HepG2 (cell line): ENCODE data around the gene GNB1. TPM values are rescaled to one million over a fixed set of nuclear protein-coding genes. Genes with fewer than 3 reads are reported as not detected.

Experiments
- AKAP8 ChIP-seq: sonication (generic); formaldehyde crosslinking; IDR thresholded peaks from 2 replicates; pipeline ENCODE4 v1.5.1; 2020; ENCODE audit warnings: mild to moderate bottlenecking, missing genetic modification reagents
- ARNT ChIP-seq: fragments of 450-650 bp; IDR thresholded peaks from 2 replicates; pipeline ENCODE4 v1.6.1; 2017
- ATAD3A ChIP-seq: sonication (generic); formaldehyde crosslinking; IDR thresholded peaks from 2 replicates; pipeline ENCODE4 v1.4.0; 2020; ENCODE audit warnings: missing genetic modification reagents
- CENPBD1 ChIP-seq: sonication (generic); formaldehyde crosslinking; IDR thresholded peaks from 2 replicates; pipeline ENCODE4 v1.8.0; 2022; ENCODE audit warnings: missing genetic modification reagents, low read depth, mild to moderate bottlenecking, borderline replicate concordance
- DMAP1 ChIP-seq: IDR thresholded peaks from 2 replicates; pipeline ENCODE4 v1.6.1; 2016
- E2F1 ChIP-seq: sonication (generic); formaldehyde crosslinking; IDR thresholded peaks from 2 replicates; pipeline ENCODE4 v1.5.0; 2020; ENCODE audit warnings: missing genetic modification reagents
- EP300 ChIP-seq, 3 experiments: sonication (generic) in 1 of 3; formaldehyde crosslinking in 1 of 3; IDR thresholded peaks; 2 replicates each; pipeline versions ENCODE4 v1.5.1 to v1.6.1; 2011 to 2020; ENCODE audit warnings: low read depth in 2 of 3, low read length in 2 of 3, borderline replicate concordance in 1 of 3, improper control_type of control experiment in 1 of 3, mild to moderate bottlenecking in 1 of 3, missing genetic modification reagents in 1 of 3, moderate library complexity in 1 of 3
- ERF ChIP-seq: IDR thresholded peaks from 2 replicates; pipeline ENCODE4 v1.6.1; 2018; ENCODE audit warnings: missing biosample characterization, missing genetic modification reagents
- FOXO1 ChIP-seq: sonication (generic); formaldehyde crosslinking; IDR thresholded peaks from 2 replicates; pipeline ENCODE4 v1.4.0; 2020; ENCODE audit warnings: missing genetic modification reagents
- GPN1 ChIP-seq: sonication (generic); formaldehyde crosslinking; IDR thresholded peaks from 2 replicates; pipeline ENCODE4 v1.5.1; 2020; ENCODE audit warnings: missing genetic modification reagents, borderline replicate concordance
- MAF1 ChIP-seq: sonication (generic); formaldehyde crosslinking; IDR thresholded peaks from 2 replicates; pipeline ENCODE4 v1.5.0; 2020; ENCODE audit warnings: missing genetic modification reagents, borderline replicate concordance
- MED1 ChIP-seq: sonication (generic); formaldehyde crosslinking; IDR thresholded peaks from 2 replicates; pipeline ENCODE4 v1.4.0; 2020; ENCODE audit warnings: missing genetic modification reagents
- NR3C1 ChIP-seq: sonication (generic); formaldehyde crosslinking; IDR thresholded peaks from 2 replicates; pipeline ENCODE4 v1.4.0; 2020; ENCODE audit warnings: missing genetic modification reagents
- SAFB2 ChIP-seq: sonication (generic); formaldehyde crosslinking; IDR thresholded peaks from 2 replicates; pipeline ENCODE4 v1.5.1; 2020; ENCODE audit warnings: missing genetic modification reagents, low read depth, mild to moderate bottlenecking, borderline replicate concordance
- SOX13 ChIP-seq, 3 experiments: fragments of 450-650 bp in 1 of 3; sonication (generic) in 1 of 3; formaldehyde crosslinking in 1 of 3; IDR thresholded peaks in 2 of 3; conservative IDR thresholded peaks in 1 of 3; 2 replicates each; pipeline versions ENCODE4 v1.5.0 to v1.6.1; 2016 to 2020; ENCODE audit warnings: antibody characterized with exemption in 1 of 3, mild to moderate bottlenecking in 1 of 3, missing compliant biosample characterization in 1 of 3, missing genetic modification reagents in 1 of 3, moderate library complexity in 1 of 3
- SP140L ChIP-seq: sonication (generic); formaldehyde crosslinking; IDR thresholded peaks from 2 replicates; pipeline ENCODE4 v1.4.0; 2020; ENCODE audit warnings: missing genetic modification reagents, borderline replicate concordance
- ZFP36 ChIP-seq: fragments of 150-350 bp; IDR thresholded peaks from 2 replicates; pipeline ENCODE4 v1.6.1; 2018; ENCODE audit warnings: borderline replicate concordance, low read length, low read depth; ENCODE audit not compliant: partially characterized antibody
- ZNF180 ChIP-seq: sonication (generic); formaldehyde crosslinking; IDR thresholded peaks from 2 replicates; pipeline ENCODE4 v1.4.0; 2020; ENCODE audit warnings: low read depth, missing genetic modification reagents, borderline replicate concordance
- ZNF34 ChIP-seq: sonication (generic); formaldehyde crosslinking; IDR thresholded peaks from 2 replicates; pipeline ENCODE4 v1.4.0; 2020; ENCODE audit warnings: mild to moderate bottlenecking, missing genetic modification reagents, borderline replicate concordance
- ZNF343 ChIP-seq: sonication (generic); formaldehyde crosslinking; IDR thresholded peaks from 2 replicates; pipeline ENCODE4 v1.4.0; 2020; ENCODE audit warnings: mild to moderate bottlenecking, missing genetic modification reagents
- ZNF431 ChIP-seq: sonication (generic); formaldehyde crosslinking; IDR thresholded peaks from 2 replicates; pipeline ENCODE4 v1.9.0; 2022; ENCODE audit warnings: missing genetic modification reagents, low read depth, mild to moderate bottlenecking, borderline replicate concordance
- ZNF567 ChIP-seq: sonication (generic); formaldehyde crosslinking; IDR thresholded peaks from 2 replicates; pipeline ENCODE4 v1.8.1; 2023; ENCODE audit warnings: mild to moderate bottlenecking, missing genetic modification reagents, borderline replicate concordance
- ZNF703 ChIP-seq: sonication (generic); formaldehyde crosslinking; IDR thresholded peaks from 2 replicates; pipeline ENCODE4 v1.5.1; 2020; ENCODE audit warnings: missing genetic modification reagents, mild to moderate bottlenecking, moderate library complexity, borderline replicate concordance
- polyA plus RNA-seq, 8 experiments: library from polyadenylated mRNA; depleted of rRNA in 3 of 8; stranded (reverse) in 7 of 8; unstranded in 1 of 8; fragments of >200 nt; fragmentation: Illumina TruSeq in 4 of 8; extraction: Trizol in 4 of 8; gene quantifications; 2 replicates each; pipeline versions ENCODE4 v1.2.1 to v1.2.3, GENCODE V29; 2011 to 2016; ENCODE audit warnings: low read depth in 4 of 8, missing spikeins in 1 of 8, mixed read lengths in 1 of 8; ENCODE audit not compliant: insufficient read depth in 1 of 8
- total RNA-seq, 5 experiments: library from RNA; depleted of rRNA; stranded (reverse); fragments of >200 nt; fragmentation: Illumina TruSeq; extraction: Trizol; gene quantifications; 2 replicates each; pipeline ENCODE4 v1.2.3, GENCODE V29; 2016; ENCODE audit warnings: low read depth in 1 of 5
- TF ChIP-seq, protein P1 (sequence below): sonication (generic); formaldehyde crosslinking; conservative IDR thresholded peaks from 2 replicates; pipeline ENCODE4 v1.4.0; 2020; ENCODE audit warnings: mild to moderate bottlenecking, missing genetic modification reagents, moderate library complexity

GNB1 gene
- total and polyA plus RNA-seq, 2 of the 13 experiments (the other 11 are each of a cell fraction or from before 2014, with no cell fraction given) = 66.2 to 327 TPM

DNA sequence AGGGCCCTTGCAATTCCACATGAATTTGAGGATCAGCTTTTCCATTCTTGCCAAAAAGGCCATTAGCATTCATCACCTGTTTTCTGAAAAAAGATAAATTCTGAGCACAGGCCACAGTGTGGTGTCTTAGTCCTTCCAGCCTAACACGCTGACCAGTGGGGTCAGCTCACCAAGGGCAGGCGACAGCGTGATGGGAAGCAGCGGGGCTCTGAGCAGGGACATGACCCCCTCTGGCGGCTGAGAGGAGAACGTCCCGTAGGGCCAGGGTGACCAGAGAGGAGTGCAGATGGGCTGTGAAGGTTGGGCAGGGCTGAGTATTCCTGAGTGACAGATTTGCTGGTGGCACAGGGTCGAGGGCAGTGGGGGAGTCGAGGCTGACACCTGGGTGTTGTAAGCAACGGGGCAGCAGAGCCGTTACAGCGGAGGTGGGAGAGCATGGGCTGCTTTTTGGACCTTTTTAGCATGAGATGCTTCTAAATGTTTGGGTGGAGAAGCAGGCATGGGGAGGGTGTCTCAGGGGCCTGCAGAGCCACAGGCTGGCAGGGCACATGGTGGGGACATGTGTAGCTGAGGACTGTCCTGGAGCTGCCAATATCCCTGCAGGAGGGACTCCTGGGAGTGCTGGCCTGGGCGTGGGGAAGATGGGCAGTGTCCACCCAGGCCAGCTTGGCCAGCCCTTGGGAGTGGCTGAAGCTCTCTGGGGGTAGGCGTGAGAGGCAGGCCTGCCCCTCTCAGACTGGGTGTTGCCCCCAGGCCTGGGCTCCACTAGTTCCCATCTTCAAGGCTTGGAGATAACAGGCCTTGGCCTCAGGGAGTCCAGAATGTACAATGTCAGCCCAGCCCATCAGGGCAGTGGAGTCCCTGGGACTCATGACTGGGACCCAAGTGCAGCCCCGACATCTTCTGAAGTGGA, 15.6 kb upstream of the GNB1 start (continued):
- peak; percentile 71; the same call in 1 of the 2 replicates for TF ChIP-seq ERF (CRISPR knock-in tag)
- no peak for TF ChIP-seq DMAP1 (CRISPR knock-in tag)
- TF ChIP-seq NR3C1 (CRISPR knock-in tag) = no peak
- no peak for TF ChIP-seq ZNF180 (CRISPR knock-in tag)
- TF ChIP-seq SP140L = no peak
- TF ChIP-seq ZNF567 (CRISPR knock-in tag) = 0 out of 2 replicates have a peak, but pooled peaks have one; percentile 26
- TF ChIP-seq ZNF431 (CRISPR knock-in tag) = no peak
- TF ChIP-seq SOX13 (IDR thresholded peaks at IDR 0.05) = no peak
- peak in 1 of 2 experiments; percentile 48; a peak in 1 of 4 replicates for TF ChIP-seq SOX13 (CRISPR knock-in tag; conservative IDR thresholded peaks at IDR 0.05 in 1 of 2, IDR thresholded peaks at IDR 0.05 in 1 of 2)
- TF ChIP-seq ZNF703 (CRISPR knock-in tag) = no peak
- no peak for TF ChIP-seq ARNT
- no peak for TF ChIP-seq AKAP8 (CRISPR knock-in tag)
- no peak for TF ChIP-seq GPN1 (CRISPR knock-in tag)
- TF ChIP-seq, protein P1, sequence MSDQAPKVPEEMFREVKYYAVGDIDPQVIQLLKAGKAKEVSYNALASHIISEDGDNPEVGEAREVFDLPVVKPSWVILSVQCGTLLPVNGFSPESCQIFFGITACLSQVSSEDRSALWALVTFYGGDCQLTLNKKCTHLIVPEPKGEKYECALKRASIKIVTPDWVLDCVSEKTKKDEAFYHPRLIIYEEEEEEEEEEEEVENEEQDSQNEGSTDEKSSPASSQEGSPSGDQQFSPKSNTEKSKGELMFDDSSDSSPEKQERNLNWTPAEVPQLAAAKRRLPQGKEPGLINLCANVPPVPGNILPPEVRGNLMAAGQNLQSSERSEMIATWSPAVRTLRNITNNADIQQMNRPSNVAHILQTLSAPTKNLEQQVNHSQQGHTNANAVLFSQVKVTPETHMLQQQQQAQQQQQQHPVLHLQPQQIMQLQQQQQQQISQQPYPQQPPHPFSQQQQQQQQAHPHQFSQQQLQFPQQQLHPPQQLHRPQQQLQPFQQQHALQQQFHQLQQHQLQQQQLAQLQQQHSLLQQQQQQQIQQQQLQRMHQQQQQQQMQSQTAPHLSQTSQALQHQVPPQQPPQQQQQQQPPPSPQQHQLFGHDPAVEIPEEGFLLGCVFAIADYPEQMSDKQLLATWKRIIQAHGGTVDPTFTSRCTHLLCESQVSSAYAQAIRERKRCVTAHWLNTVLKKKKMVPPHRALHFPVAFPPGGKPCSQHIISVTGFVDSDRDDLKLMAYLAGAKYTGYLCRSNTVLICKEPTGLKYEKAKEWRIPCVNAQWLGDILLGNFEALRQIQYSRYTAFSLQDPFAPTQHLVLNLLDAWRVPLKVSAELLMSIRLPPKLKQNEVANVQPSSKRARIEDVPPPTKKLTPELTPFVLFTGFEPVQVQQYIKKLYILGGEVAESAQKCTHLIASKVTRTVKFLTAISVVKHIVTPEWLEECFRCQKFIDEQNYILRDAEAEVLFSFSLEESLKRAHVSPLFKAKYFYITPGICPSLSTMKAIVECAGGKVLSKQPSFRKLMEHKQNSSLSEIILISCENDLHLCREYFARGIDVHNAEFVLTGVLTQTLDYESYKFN = no peak
- no peak for TF ChIP-seq ZNF343 (CRISPR knock-in tag)
- TF ChIP-seq ATAD3A (CRISPR knock-in tag) = no peak
- no peak for TF ChIP-seq MAF1 (CRISPR knock-in tag)
- TF ChIP-seq EP300 (IDR thresholded peaks at IDR 0.05; ENCODE audit: low read depth in 2 of 2, low read length in 2 of 2) = no peak
- 0 out of 2 replicates have a peak, but pooled peaks have one; percentile 15 for TF ChIP-seq EP300 (CRISPR knock-in tag; IDR thresholded peaks at IDR 0.05; ENCODE audit: borderline replicate concordance)
- no peak for TF ChIP-seq ZFP36
- TF ChIP-seq MED1 (CRISPR knock-in tag) = peak; percentile 61; the same call in 1 of the 2 replicates
- no peak for TF ChIP-seq E2F1
- no peak; the same call in 1 of the 2 replicates for TF ChIP-seq FOXO1 (CRISPR knock-in tag)
- TF ChIP-seq SAFB2 (CRISPR knock-in tag) = no peak
- TF ChIP-seq CENPBD1 (CRISPR knock-in tag) = no peak
- no peak for TF ChIP-seq ZNF34 (CRISPR knock-in tag)
